ENCODE data around the gene FADS2.

The FADS2 gene

GRCh38 chr11:61846362-61847020 lies 18.4 kb downstream of the FADS2 start:
- no peak for DNase-seq (ENCODE audit: low read depth in 2 of 2)

- no peak for DNase-seq (ENCODE audit: low read depth in 2 of 2)
Observed at GRCh38 chr11:61847914-61848581, 19.9 kb downstream of the FADS2 start.

GRCh38 chr11:61848631-61849030 lies 20.5 kb downstream of the FADS2 start:
- DNase-seq (ENCODE audit: low read depth in 2 of 2): no peak

- DNase-seq (ENCODE audit: low read depth in 2 of 2): no peak
Observed at GRCh38 chr11:61850687-61851086, 22.6 kb downstream of the FADS2 start.

GRCh38 chr11:61851113-61851899 lies 23.2 kb downstream of the FADS2 start:
- DNase-seq (ENCODE audit: low read depth in 2 of 2): no peak

GRCh38 chr11:61851900-61852295 lies 23.8 kb downstream of the FADS2 start:
- DNase-seq (ENCODE audit: low read depth in 2 of 2): no peak

GRCh38 chr11:61853698-61854169 lies 25.6 kb downstream of the FADS2 start:
- DNase-seq (ENCODE audit: low read depth in 2 of 2): no peak

GRCh38 chr11:61854206-61854895 lies 26.3 kb downstream of the FADS2 start:
- DNase-seq (ENCODE audit: low read depth in 2 of 2): no peak

- DNase-seq (ENCODE audit: low read depth in 2 of 2): no peak
Observed at GRCh38 chr11:61854966-61855714, 27.0 kb downstream of the FADS2 start.

GRCh38 chr11:61855939-61856680 lies 28.0 kb downstream of the FADS2 start:
- no peak for DNase-seq (ENCODE audit: low read depth in 2 of 2)

- DNase-seq (ENCODE audit: low read depth in 2 of 2): no peak
Observed at GRCh38 chr11:61860054-61860903, 32.2 kb downstream of the FADS2 start.

GRCh38 chr11:61861634-61862033 lies 33.5 kb downstream of the FADS2 start:
- no peak for DNase-seq (ENCODE audit: low read depth in 2 of 2)

GRCh38 chr11:61862714-61863547 lies 34.8 kb downstream of the FADS2 start:
- DNase-seq (ENCODE audit: low read depth in 2 of 2): no peak

GRCh38 chr11:61863548-61864081 lies 35.5 kb downstream of the FADS2 start:
- no peak for DNase-seq (ENCODE audit: low read depth in 2 of 2)

GRCh38 chr11:61864814-61865775 lies 37.0 kb downstream of the FADS2 start:
- DNase-seq (ENCODE audit: low read depth in 2 of 2): no peak

- DNase-seq (ENCODE audit: low read depth in 2 of 2): no peak
Observed at GRCh38 chr11:61866231-61866957, 38.3 kb downstream of the FADS2 start.

GRCh38 chr11:61866958-61867343 lies 38.9 kb downstream of the FADS2 start:
- DNase-seq (ENCODE audit: low read depth in 2 of 2): no peak

Measured in activated CD8-positive, alpha-beta memory T cell treated with anti-CD3 and anti-CD28 coated beads for 4 hours (primary cell).